ENCODE results near the gene STARD13. TPM values are rescaled to one million over a fixed set of nuclear protein-coding genes. Genes with fewer than 3 reads are reported as not detected.
A peak's percentile ranks its signal among the peaks of the same experiment; 100 is the strongest.

STARD13 gene
- total RNA-seq, 1 experiment from 2014 or later = 2.1 TPM

- H3K9ac ChIP-seq (ENCODE audit: extremely low read depth, insufficient read length, low read length) = no peak overlapping the region
- no peak for TF ChIP-seq CTCF (conservative IDR thresholded peaks at IDR 0.05)
- H2BK5ac ChIP-seq (ENCODE audit: insufficient read length, low read length) = no peak overlapping the region
- no peak overlapping the region for H2AK5ac ChIP-seq (ENCODE audit: insufficient read length, low read length)
- peaks cover 2% of the 10 kb centered on the region; the same call in 1 of the 2 replicates for H3K27me3 ChIP-seq (ENCODE audit: insufficient read depth, low read length)
- no peak overlapping the region for H3K4me2 ChIP-seq (ENCODE audit: insufficient read depth, insufficient read length, low read length)
- no peak for DNase-seq
- H3K9me3 ChIP-seq (ENCODE audit: control insufficient read depth, low read depth, low read length) = no peaks in the 10 kb centered on the region
- no CpG with 5 or more reads among the region's 6 CpGs for WGBS (ENCODE audit: extremely low coverage, insufficient read length, low lambda C conversion rate)
- no peak overlapping the region for H4K5ac ChIP-seq (ENCODE audit: insufficient read length, low read depth, low read length)
- H3K4me1 ChIP-seq (ENCODE audit: insufficient read depth, low read length) = peaks cover 10% of the 10 kb centered on the region; the same call in 1 of the 2 replicates
- no peaks in the 10 kb centered on the region for H3K79me2 ChIP-seq (ENCODE audit: insufficient read depth, low read length)
- Mint-ChIP-seq H3K27me3 (ENCODE audit: low read depth) (peaks cover 43% of the 10 kb centered on the region), H3K4me3 (no peak overlapping the region), H3K27ac (peak overlapping the region in 1 of 3 experiments; percentile 14; a peak in 1 of 7 replicates), H3K36me3 (ENCODE audit: insufficient read depth in 1 of 3, low read depth in 3 of 3) (no peaks in the 10 kb centered on the region; a peak in 1 of 7 replicates), H3K4me1 (peaks cover 22 to 27% of the 10 kb centered on the region in 2 experiments), H3K9me3 (no peaks in the 10 kb centered on the region; a peak in 2 of 5 replicates)
- H2BK20ac ChIP-seq (ENCODE audit: low read depth, low read length, poor library complexity, severe bottlenecking) = no peak overlapping the region
- H4K20me1 ChIP-seq (ENCODE audit: control insufficient read depth, insufficient read depth, insufficient read length) = no peaks in the 10 kb centered on the region
- no peaks in the 10 kb centered on the region for H3K79me1 ChIP-seq (ENCODE audit: insufficient read depth, low read depth, low read length, poor library complexity, severe bottlenecking)
- H4K8ac ChIP-seq (replicated peaks; ENCODE audit: insufficient read length, low read depth, low read length) = no peak overlapping the region
- H3K23ac ChIP-seq (ENCODE audit: insufficient read length, low read depth, low read length) = no peak overlapping the region
- no peak overlapping the region for H3K56ac ChIP-seq (ENCODE audit: insufficient read length, low read depth, low read length)
- H2BK15ac ChIP-seq (ENCODE audit: low read depth, low read length) = no peak overlapping the region
- no peak overlapping the region for H4K91ac ChIP-seq (ENCODE audit: insufficient read length, low read depth, low read length)
- no peak overlapping the region for H3T11ph ChIP-seq (ENCODE audit: low read length)
- no peak overlapping the region for H2AFZ ChIP-seq (ENCODE audit: low read length)
- H3K18ac ChIP-seq (ENCODE audit: insufficient read length, low read depth, low read length) = no peak overlapping the region
- H3K27ac ChIP-seq (ENCODE audit: insufficient read length, low read depth, low read length) = no peak overlapping the region
- H3K4ac ChIP-seq (ENCODE audit: low read depth, low read length) = no peak overlapping the region
- no peak overlapping the region; the same call in 1 of the 2 replicates for H3K14ac ChIP-seq (ENCODE audit: insufficient read depth, low read length)
- no peak overlapping the region for H2BK12ac ChIP-seq (ENCODE audit: insufficient read length, low read depth, low read length)
- no peak overlapping the region for H2BK120ac ChIP-seq (ENCODE audit: low read depth, low read length, poor library complexity, severe bottlenecking)
- H3K23me2 ChIP-seq (ENCODE audit: insufficient read length, low read depth, low read length, poor library complexity, severe bottlenecking) = no peaks in the 10 kb centered on the region
Measured at GRCh38 chr13:33185853-33186252, 99.7 kb downstream of the STARD13 start.

Data from H9 (cell line).